PC-9 (cell line): ENCODE data around the gene ZSCAN12.

Experiments
- CTCF ChIP-seq: fragments of 200-600 bp; sonication (generic); conservative IDR thresholded peaks from 2 replicates; pipeline ENCODE4 v1.6.1; 2017; ENCODE audit warnings: mixed run types, antibody characterized with exemption, mild to moderate bottlenecking, moderate library complexity
- EZH2 ChIP-seq: fragments of 200-600 bp; sonication (generic); IDR thresholded peaks from 2 replicates; pipeline ENCODE4 v1.8.0; 2017; ENCODE audit warnings: antibody characterized with exemption, low read depth

DNA sequence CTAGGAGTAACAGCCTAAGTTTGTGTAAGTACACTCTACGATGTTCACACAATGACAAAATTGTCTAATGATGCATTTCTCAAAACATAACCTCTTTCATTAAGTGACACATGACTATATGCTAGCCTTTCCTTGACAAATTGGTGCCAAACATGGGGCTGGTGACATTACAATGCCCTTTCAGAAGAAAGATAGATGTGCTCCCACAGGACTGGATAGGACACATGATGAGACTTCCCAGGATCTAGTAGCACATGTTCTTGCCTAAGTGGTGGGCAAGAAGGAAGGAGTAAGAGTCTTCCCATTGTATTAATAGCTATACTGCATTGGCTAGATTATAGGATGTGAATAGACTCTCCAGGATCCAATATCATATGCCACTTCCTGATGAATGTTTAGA, 28.3 kb downstream of the ZSCAN12 start:
- TF ChIP-seq EZH2 (no peak), CTCF (no peak)
